HG03280 (cell line): Measurements from ENCODE around the gene UCHL5.
"Not testable (repeated sequence)": the region's sequence is repeated elsewhere in the genome, so short reads cannot be mapped to it uniquely, and the experiment has no call there.

Experiments used
- ATAC-seq: cut with Tn5 transposase; IDR thresholded peaks from one replicate; pipeline ENCODE4 v1.9.1; 2021; ENCODE audit warnings: mild to moderate bottlenecking, moderate library complexity; ENCODE audit not compliant: unreplicated experiment

The UCHL5 gene

DNA sequence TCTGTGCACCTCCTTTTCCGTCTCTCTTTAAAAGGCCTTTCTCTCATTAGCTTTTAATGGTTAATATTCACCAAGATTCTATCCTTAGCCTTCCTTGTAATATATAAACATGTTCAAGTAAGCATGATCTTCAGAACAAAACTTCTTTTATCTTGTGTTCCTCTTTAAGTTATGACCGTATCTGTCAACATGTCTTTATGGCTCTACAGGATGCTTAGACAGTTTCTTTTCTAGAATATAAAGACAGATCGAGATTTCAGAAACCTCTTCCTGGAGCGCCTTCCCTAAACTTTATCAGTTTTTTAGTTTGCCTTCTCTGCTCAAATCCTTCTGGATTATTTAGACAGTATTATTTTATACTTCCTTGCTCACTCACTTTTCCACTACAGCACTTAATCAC lies 7.4 kb upstream of the UCHL5 start:
- ATAC-seq, result no peak

GRCh38 chr1:193065954-193066353 lies 6.8 kb upstream of the UCHL5 start:
- no peak for ATAC-seq

DNA sequence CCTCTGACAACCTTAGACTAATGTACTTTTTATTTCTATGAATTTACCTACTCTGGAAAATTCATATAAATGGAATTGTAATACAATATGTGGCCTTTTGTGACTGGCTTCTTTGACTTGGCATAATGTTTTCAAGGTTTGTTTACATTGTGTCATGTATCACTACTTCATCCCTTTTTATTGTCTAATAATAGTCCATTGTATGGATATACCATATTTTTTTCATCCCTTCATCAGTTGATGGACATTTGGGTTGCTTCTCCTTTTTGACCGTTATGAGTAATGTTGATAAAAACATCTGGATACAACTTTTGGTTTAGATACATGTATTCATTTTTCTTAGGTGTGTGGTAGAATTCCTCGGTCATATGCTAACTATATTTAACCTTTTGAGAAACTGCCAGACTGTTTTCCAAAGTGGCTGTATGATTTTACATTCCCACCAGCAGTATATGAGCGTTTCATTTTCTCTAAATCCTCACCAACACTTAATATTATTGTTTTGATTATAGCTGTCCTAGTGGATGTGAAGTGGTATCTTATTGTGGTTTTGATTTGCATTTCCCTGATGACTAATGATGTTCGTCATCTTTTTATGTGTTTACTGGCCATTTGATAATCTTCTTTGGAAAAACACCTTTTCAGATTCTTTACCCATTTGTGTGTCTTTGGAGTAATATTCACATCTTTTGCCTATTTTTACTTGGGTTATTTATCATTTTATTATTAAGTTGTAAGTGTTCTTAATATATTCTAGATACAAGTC lies 3.7 kb upstream of the UCHL5 start:
- no peak for ATAC-seq

DNA sequence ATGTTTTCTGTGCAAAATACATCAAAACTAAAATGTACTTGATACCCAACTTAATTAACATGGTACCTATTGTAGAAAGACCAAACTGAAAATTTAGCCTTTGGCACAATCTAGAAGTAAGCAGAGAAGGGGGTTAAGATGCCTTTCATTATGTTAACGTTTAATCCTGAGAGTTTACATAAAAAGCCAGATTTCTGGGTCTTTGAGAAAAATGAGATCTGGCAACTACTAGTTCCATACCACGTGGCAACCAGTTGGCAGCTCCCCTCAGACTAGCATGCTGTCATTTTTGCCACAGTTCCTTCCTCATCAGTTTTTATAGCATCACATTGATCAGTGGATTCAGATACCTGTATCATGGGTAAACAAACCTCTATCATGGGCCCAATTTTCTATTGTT lies 1.8 kb upstream of the UCHL5 start:
- ATAC-seq, result no peak

GRCh38 chr1:193060406-193060805 lies 1.2 kb upstream of the UCHL5 start:
- ATAC-seq, result no peak

DNA sequence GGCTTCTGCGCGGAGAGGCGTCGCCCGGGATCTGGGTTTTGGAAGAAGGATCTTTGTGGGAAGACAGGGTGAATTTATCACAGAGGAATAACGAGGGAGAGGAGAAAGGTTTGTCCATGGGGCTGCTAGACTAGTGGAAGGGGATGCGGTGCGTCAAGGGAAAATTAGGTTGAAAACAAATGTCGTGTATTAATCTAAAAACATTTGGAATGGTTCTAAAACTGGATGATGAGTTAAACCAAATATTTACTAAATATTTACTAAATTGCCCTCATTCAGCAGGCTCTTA lies 899 bp upstream of the UCHL5 start:
- ATAC-seq, result no peak

GRCh38 chr1:193058529-193059281 lies 455 bp downstream of the UCHL5 start:
- peak; percentile 41 for ATAC-seq

DNA sequence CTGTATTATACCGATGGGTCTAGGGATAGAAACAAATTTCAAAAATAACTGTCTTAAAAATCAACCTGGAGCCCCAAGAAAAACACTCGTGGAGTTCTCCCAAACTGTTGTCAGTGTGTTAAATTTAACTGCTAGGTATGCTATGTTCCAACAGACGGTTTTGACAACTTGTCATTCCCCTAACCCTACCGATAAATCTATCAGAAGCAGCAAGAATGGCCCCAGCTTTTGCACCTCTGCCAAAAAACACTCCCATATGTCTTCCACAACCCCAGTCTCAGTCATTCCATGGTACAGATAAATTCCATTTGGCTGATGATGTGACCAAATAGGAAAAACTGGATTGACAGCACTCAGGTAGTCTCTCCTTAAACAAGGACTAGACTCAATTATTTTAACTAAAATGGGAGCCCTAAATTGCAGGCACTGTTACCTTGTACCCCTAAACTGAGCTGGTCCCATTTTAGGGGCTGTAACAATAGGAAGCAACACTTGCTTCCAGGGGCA lies 4.9 kb downstream of the UCHL5 start:
- no peak for ATAC-seq

GRCh38 chr1:193048913-193049312 lies 10.2 kb downstream of the UCHL5 start:
- ATAC-seq, result not testable (repeated sequence)

GRCh38 chr1:193042766-193043691 lies 16.1 kb downstream of the UCHL5 start:
- ATAC-seq, result no peak

- ATAC-seq, result no peak
These were observed 19.1 kb downstream of the UCHL5 start for GRCh38 chr1:193040011-193040410.

- ATAC-seq, result no peak
These were observed 22.7 kb downstream of the UCHL5 start for GRCh38 chr1:193036337-193037047.

- ATAC-seq, result no peak
These were observed 25.6 kb downstream of the UCHL5 start for GRCh38 chr1:193033610-193034009.

DNA sequence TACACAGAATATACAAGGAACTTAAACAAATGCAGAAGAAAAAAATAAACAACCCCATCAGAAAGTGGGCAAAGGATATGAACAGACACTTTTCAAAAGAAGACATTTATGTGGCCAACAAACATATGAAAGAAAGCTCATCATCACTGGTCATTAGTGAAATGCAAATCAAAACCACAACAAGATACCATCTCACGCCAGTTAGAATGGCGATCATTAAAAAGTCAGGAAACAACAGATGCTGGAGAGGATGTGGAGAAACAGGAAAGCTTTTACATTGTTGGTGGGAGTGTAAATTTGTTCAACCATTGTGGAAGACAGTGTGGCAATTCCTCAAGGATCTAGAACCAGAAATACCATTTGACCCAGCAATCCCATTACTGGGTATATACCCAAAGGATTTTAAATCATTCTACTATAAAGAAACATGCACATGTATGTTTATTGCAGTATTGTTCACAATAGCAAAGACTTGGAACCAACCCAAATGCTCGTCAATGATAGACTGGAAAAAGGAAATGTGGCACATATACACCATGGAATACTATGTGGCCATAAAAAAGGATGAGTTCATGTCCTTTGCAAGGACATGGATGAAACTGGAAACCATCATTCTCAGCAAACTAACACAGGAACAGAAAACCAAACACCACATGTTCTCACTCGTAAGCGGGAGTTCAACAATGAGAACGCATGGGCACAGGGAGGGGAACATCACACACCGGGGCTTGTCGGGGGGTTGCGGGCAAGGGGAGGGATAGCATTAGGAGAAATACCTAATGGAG lies 26.3 kb downstream of the UCHL5 start:
- not testable (repeated sequence) for ATAC-seq

GRCh38 chr1:193031431-193031830 lies 27.7 kb downstream of the UCHL5 start:
- ATAC-seq, result peak; percentile 52

GRCh38 chr1:193030280-193030679 lies 28.9 kb downstream of the UCHL5 start:
- ATAC-seq, result no peak

DNA sequence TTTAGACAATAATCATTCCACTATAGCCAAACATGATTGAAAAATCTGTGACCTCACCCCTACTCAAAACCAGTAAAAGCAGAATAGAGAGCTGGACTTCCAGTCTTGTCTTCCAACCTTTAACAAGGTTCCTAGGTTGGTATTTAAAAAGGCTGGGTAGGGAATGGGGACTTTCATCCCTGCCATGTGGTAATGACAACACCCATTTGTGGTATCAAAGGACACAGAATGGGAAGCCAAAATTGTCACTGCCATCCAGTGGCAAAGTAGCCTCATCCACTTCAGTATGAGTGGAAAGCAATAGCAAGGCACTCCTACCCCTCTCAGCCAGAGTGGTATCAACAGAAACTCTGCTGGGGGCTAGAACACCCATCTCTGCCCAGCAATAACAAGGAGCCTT lies 33.9 kb downstream of the UCHL5 start:
- ATAC-seq, result no peak

GRCh38 chr1:193019442-193020026 lies 39.6 kb downstream of the UCHL5 start:
- ATAC-seq, result peak; percentile 68

DNA sequence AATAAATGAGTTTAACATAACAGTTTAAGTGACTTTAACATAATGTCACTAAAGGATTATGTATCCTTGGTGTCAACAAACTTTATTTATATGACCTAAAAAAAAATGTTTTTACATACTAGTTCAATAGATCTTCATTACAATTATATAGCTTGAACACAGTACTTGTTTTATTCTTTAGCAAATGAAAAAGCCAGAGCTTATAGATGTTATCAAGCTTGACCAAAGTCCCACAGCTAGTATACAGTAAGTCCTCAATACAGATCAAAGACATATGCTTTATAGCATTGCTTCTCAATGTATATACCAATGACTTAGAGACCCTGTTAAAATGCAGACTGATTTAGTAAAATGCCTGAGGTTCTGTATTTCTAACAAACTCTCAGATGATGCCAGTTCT lies 42.4 kb downstream of the UCHL5 start:
- ATAC-seq, result no peak

DNA sequence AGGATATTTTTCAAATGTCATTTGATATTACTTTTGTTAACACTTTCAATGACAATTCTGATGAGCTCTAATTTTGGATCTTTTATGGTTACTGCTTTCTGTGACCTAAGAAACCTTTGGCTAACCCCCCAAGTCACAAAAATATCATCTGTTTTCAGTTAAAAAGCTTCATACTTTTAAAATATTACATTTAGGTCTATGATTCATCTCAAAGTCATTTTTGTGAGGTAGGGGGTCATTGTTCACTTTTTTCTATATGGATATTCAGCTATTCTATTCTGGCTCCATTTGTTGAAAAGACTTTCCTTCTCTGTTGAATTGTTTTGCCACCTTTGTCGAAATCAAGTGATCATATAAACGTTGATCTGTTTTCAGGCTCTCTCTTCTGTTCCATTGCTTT lies 44.8 kb downstream of the UCHL5 start:
- ATAC-seq, result no peak
